ENCODE results near the gene TENM3.

The TENM3 gene

GRCh38 chr4:182842759-182843390, 599.7 kb downstream of the TENM3 start:
- DNase-seq (ENCODE audit: low spot score) = no peak

GRCh38 chr4:182843808-182844325, 600.7 kb downstream of the TENM3 start:
- DNase-seq (ENCODE audit: low spot score) = no peak

GRCh38 chr4:182845618-182846017, 602.4 kb downstream of the TENM3 start:
- DNase-seq (ENCODE audit: low spot score) = no peak

- DNase-seq (ENCODE audit: low spot score) = no peak
Observed at GRCh38 chr4:182846036-182846435, 602.8 kb downstream of the TENM3 start.

GRCh38 chr4:182847576-182848450, 604.6 kb downstream of the TENM3 start:
- DNase-seq (ENCODE audit: low spot score) = no peak

GRCh38 chr4:182848685-182849084, 605.5 kb downstream of the TENM3 start:
- no peak for DNase-seq (ENCODE audit: low spot score)

Data from NAMALWA (cell line).